Hepatocyte (in vitro differentiated cells): ENCODE results near the gene FTH1. TPM values are rescaled to one million over a fixed set of nuclear protein-coding genes. Genes with fewer than 3 reads are reported as not detected.

Source experiments
- DNase-seq: peaks from one replicate; pipeline ENCODE4 v3.0.0-alpha.2; 2016; ENCODE audit warnings: low spot score
- H2AFZ ChIP-seq: fragments of 200-600 bp; sonication (generic); 2 replicates; pipeline ENCODE4 v1.6.0; 2016; ENCODE audit warnings: antibody characterized with exemption, mild to moderate bottlenecking
- H3K27ac ChIP-seq: fragments of 200-600 bp; sonication (generic); 2 replicates; pipeline ENCODE4 v1.5.1; 2016; ENCODE audit warnings: mild to moderate bottlenecking
- H3K27me3 ChIP-seq: fragments of 200-600 bp; sonication (generic); 2 replicates; pipeline ENCODE4 v1.6.1; 2016
- H3K36me3 ChIP-seq: fragments of 200-600 bp; sonication (generic); replicated peaks from 2 replicates; pipeline ENCODE4 v1.5.1; 2016; ENCODE audit warnings: low read depth; ENCODE audit not compliant: insufficient read depth
- H3K4me1 ChIP-seq: fragments of 200-600 bp; sonication (generic); 2 replicates; pipeline ENCODE4 v1.5.1; 2016; ENCODE audit warnings: mild to moderate bottlenecking, moderate library complexity; ENCODE audit not compliant: insufficient read depth
- H3K4me2 ChIP-seq: fragments of 200-600 bp; sonication (generic); 2 replicates; pipeline ENCODE4 v1.6.0; 2016
- H3K4me3 ChIP-seq: fragments of 200-600 bp; sonication (generic); 2 replicates; pipeline ENCODE4 v1.5.1; 2016; ENCODE audit warnings: mild to moderate bottlenecking
- H3K79me2 ChIP-seq: fragments of 200-600 bp; sonication (generic); 2 replicates; pipeline ENCODE4 v1.6.0; 2017; ENCODE audit warnings: mild to moderate bottlenecking
- H3K9me2 ChIP-seq: fragments of 200-600 bp; sonication (generic); replicated peaks from 2 replicates; pipeline ENCODE4 v1.6.0; 2017; ENCODE audit warnings: mild to moderate bottlenecking; ENCODE audit not compliant: insufficient read depth
- H3K9me3 ChIP-seq: fragments of 200-600 bp; sonication (generic); 2 replicates; pipeline ENCODE4 v1.5.1; 2016; ENCODE audit warnings: low read depth, mild to moderate bottlenecking
- H4K20me1 ChIP-seq: fragments of 200-600 bp; sonication (generic); 2 replicates; pipeline ENCODE4 v1.6.0; 2016; ENCODE audit warnings: mild to moderate bottlenecking; ENCODE audit not compliant: insufficient read depth, poor library complexity, severe bottlenecking
- EZH2 ChIP-seq: fragments of 200-600 bp; sonication (generic); IDR thresholded peaks from 2 replicates; pipeline ENCODE4 v1.6.1; 2016; ENCODE audit warnings: antibody characterized with exemption, mild to moderate bottlenecking, borderline replicate concordance
- EZH2phosphoT487 ChIP-seq: fragments of 200-600 bp; sonication (generic); IDR thresholded peaks from one replicate; pipeline ENCODE4 v1.6.1; 2018; ENCODE audit warnings: antibody characterized with exemption, mild to moderate bottlenecking, low read depth, moderate library complexity; ENCODE audit not compliant: unreplicated experiment, severe bottlenecking
- WGBS: methylation state at CpG from one replicate; pipeline ENCODE4 v1.1.6; 2016; ENCODE audit warnings: low lambda C conversion rate; ENCODE audit errors: missing lambda C conversion rate; 5-methylcytosine and 5-hydroxymethylcytosine counted together
- polyA plus RNA-seq: library from polyadenylated mRNA; unstranded; fragments of >200 nt; fragmentation: Nextera tagmentation; extraction: Ambion mirVana; gene quantifications from 2 replicates; pipeline ENCODE4 v1.2.1, GENCODE V29; 2016
- total RNA-seq: library from RNA; depleted of rRNA; stranded (reverse); fragments of >200 nt; gene quantifications from 2 replicates; pipeline ENCODE4 v1.2.3, GENCODE V29; 2014
- TF ChIP-seq, protein P1 (sequence below): fragments of 200-600 bp; sonication (generic); IDR thresholded peaks from 2 replicates; pipeline ENCODE4 v1.5.1; 2016; ENCODE audit warnings: antibody characterized with exemption, mild to moderate bottlenecking; ENCODE audit not compliant: poor library complexity

FTH1 gene
- total and polyA plus RNA-seq, 2 experiments from 2014 or later = 1,071 to 8,694 TPM

DNA sequence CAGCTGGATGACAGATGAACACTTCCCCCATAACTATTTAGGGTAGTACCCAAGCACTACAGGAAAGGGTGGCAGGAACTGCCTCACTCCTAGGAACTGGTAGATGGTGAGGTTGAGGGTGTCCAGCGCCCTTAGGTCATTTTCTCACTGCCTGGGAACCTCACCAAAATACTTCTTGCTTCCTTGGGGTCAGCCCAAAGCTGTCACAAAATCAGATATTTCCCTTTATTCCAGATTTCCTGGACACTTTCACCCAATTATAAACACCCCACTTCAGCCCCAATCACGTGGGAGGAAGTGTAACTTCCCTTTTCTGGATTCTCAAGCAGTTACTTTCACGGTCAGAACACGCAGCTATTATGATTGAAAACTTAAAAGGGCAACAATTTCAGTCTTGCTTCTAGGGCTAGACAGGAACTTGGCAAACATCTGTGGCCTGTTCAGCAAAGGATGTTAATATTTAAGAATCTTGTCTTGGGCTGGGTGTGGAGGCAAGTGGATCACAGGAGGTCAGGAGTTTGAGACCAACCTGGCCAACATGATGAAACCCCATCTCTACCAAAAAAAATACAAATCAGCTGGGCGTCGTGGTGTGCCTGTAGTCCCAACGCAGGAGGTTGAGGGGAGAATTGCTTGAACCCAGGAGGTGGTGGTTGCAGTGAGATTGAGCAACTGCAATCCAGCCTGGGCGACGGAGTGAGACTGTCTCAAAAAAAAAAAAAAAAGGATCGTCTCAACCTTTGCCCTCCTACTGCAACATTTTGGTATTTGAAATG is 4.0 kb downstream of the FTH1 start:
- no peak for TF ChIP-seq EZH2
- TF ChIP-seq EZH2phosphoT487 = no peak
- Histone ChIP-seq H3K4me2 (no peak overlapping the region), H3K4me3 (no peak overlapping the region), H3K79me2 (peaks cover 38% of the 10 kb centered on the region), H3K9me3 (no peaks in the 10 kb centered on the region), H2AFZ (no peak overlapping the region), H3K4me1 (peaks cover 24% of the 10 kb centered on the region), H3K9me2 (no peaks in the 10 kb centered on the region), H3K27ac (peak overlapping the region; percentile 98), H3K27me3 (no peaks in the 10 kb centered on the region), H3K36me3 (no peaks in the 10 kb centered on the region), H4K20me1 (peaks cover 34% of the 10 kb centered on the region)
- WGBS = 78% methylated on average over 10 of the region's 10 CpGs
- no peak for DNase-seq

DNA sequence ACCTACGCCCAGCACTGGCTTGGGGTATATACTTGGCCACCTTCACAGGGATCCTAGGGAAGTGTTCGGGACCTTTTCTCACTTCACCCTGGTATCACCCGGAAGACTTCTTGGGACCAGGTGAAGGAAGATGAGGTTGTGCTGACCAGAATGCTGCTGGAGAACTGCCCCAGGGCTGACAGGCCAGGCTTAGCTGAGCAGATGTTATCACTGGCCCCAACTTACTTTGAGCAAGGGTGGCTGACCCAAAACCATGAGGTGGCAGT is 4.5 kb downstream of the FTH1 start:
- Histone ChIP-seq H4K20me1 (peaks cover 34% of the 10 kb centered on the region), H3K27ac (peak overlapping the region; percentile 98), H3K9me3 (no peaks in the 10 kb centered on the region), H3K4me3 (no peak overlapping the region), H3K9me2 (no peaks in the 10 kb centered on the region), H3K4me2 (no peak overlapping the region), H2AFZ (no peak overlapping the region), H3K79me2 (peaks cover 33% of the 10 kb centered on the region), H3K4me1 (peaks cover 21% of the 10 kb centered on the region), H3K36me3 (no peaks in the 10 kb centered on the region), H3K27me3 (no peaks in the 10 kb centered on the region)
- TF ChIP-seq EZH2 (no peak), EZH2phosphoT487 (no peak)
- TF ChIP-seq, protein P1, sequence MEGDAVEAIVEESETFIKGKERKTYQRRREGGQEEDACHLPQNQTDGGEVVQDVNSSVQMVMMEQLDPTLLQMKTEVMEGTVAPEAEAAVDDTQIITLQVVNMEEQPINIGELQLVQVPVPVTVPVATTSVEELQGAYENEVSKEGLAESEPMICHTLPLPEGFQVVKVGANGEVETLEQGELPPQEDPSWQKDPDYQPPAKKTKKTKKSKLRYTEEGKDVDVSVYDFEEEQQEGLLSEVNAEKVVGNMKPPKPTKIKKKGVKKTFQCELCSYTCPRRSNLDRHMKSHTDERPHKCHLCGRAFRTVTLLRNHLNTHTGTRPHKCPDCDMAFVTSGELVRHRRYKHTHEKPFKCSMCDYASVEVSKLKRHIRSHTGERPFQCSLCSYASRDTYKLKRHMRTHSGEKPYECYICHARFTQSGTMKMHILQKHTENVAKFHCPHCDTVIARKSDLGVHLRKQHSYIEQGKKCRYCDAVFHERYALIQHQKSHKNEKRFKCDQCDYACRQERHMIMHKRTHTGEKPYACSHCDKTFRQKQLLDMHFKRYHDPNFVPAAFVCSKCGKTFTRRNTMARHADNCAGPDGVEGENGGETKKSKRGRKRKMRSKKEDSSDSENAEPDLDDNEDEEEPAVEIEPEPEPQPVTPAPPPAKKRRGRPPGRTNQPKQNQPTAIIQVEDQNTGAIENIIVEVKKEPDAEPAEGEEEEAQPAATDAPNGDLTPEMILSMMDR = no peak
- no peak for DNase-seq
- WGBS = 100% methylated on average over 3 of the region's 3 CpGs

DNA sequence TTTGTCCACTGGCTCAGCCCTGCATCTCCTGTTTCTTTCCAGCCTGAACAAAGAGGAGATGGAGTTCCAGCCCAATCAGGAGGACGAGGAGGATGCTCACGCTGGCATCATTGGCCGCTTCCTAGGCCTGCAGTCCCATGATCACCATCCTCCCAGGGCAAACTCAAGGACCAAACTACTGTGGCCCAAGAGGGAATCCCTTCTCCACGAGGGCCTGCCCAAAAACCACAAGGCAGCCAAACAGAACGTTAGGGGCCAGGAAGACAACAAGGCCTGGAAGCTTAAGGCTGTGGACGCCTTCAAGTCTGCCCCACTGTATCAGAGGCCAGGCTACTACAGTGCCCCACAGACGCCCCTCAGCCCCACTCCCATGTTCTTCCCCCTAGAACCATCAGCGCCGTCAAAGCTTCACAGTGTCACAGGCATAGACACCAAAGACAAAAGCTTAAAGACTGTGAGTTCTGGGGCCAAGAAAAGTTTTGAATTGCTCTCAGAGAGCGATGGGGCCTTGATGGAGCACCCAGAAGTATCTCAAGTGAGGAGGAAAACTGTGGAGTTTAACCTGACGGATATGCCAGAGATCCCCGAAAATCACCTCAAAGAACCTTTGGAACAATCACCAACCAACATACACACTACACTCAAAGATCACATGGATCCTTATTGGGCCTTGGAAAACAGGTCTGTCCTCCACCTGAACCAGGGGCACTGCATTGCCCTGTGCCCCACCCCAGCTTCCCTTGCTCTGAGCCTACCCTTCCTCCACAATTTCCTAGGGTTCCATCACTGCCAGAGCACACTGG is 5.0 kb downstream of the FTH1 start:
- H2AFZ ChIP-seq = no peak overlapping the region
- DNase-seq = no peak
- H3K4me3 ChIP-seq = no peak overlapping the region
- H3K9me2 ChIP-seq = no peaks in the 10 kb centered on the region
- no peaks in the 10 kb centered on the region for H3K27me3 ChIP-seq
- 89% methylated on average over 12 of the region's 12 CpGs for WGBS
- TF ChIP-seq, protein P1 = no peak
- no peak for TF ChIP-seq EZH2
- no peak for TF ChIP-seq EZH2phosphoT487
- H3K36me3 ChIP-seq = no peaks in the 10 kb centered on the region
- no peaks in the 10 kb centered on the region for H3K9me3 ChIP-seq
- peaks cover 34% of the 10 kb centered on the region for H4K20me1 ChIP-seq
- H3K4me2 ChIP-seq = no peak overlapping the region
- H3K27ac ChIP-seq = peak overlapping the region; percentile 98
- peaks cover 33% of the 10 kb centered on the region for H3K79me2 ChIP-seq
- H3K4me1 ChIP-seq = peaks cover 21% of the 10 kb centered on the region
